Keratinocyte (primary cell): ENCODE measurements around the gene ITCH. TPM values are rescaled to one million over a fixed set of nuclear protein-coding genes. Genes with fewer than 3 reads are reported as not detected.

Source experiments
- DNase-seq: peaks from one replicate; pipeline ENCODE4 v3.0.0-alpha.2; 2011; ENCODE audit warnings: low read depth, missing footprints, low spot score
- FAIRE-seq: peaks from 2 replicates; lab custom pipeline; 2011; peaks lifted over from hg19 to GRCh38; lab: Jason Lieb, UNC
- H2AFZ ChIP-seq: 2 replicates; pipeline ENCODE4 v1.6.0; 2012; ENCODE audit warnings: low read length, control low read depth, inconsistent platforms; ENCODE audit not compliant: control insufficient read depth
- H3K27ac ChIP-seq: 2 replicates; pipeline ENCODE4 v1.5.1; 2011; ENCODE audit warnings: low read length; ENCODE audit not compliant: control insufficient read depth, insufficient read depth
- H3K27me3 ChIP-seq: 3 replicates; pipeline ENCODE4 v1.6.0; 2011; ENCODE audit warnings: low read length; ENCODE audit not compliant: control insufficient read depth, insufficient read depth; ENCODE audit errors: extremely low read depth
- H3K36me3 ChIP-seq, 2 experiments: 2 replicates in 1 of 2; 3 replicates in 1 of 2; pipeline ENCODE4 v1.5.1; 2011; ENCODE audit warnings: low read length in 2 of 2, mild to moderate bottlenecking in 1 of 2; ENCODE audit not compliant: control insufficient read depth in 2 of 2, insufficient read depth in 2 of 2; ENCODE audit errors: extremely low read depth in 1 of 2
- H3K4me1 ChIP-seq: 3 replicates; pipeline ENCODE4 v1.5.1; 2011; ENCODE audit warnings: low read length; ENCODE audit not compliant: control insufficient read depth, insufficient read depth; ENCODE audit errors: extremely low read depth
- H3K4me2 ChIP-seq: 3 replicates; pipeline ENCODE4 v1.6.0; 2011; ENCODE audit warnings: low read depth, low read length; ENCODE audit not compliant: control insufficient read depth, insufficient read depth; ENCODE audit errors: extremely low read depth
- H3K4me3 ChIP-seq, 3 experiments: fragments of 200-600 bp in 1 of 3; sonication (generic) in 1 of 3; 2 replicates in 2 of 3; 3 replicates in 1 of 3; pipeline ENCODE4 v1.5.1; 2011 to 2016; ENCODE audit warnings: low read length in 3 of 3, mild to moderate bottlenecking in 3 of 3, control low read depth in 2 of 3, inconsistent platforms in 1 of 3, low read depth in 1 of 3, mixed read lengths in 1 of 3, mixed run types in 1 of 3, moderate library complexity in 1 of 3; ENCODE audit not compliant: control insufficient read depth in 2 of 3, insufficient read depth in 2 of 3; ENCODE audit errors: extremely low read depth in 1 of 3
- H3K79me2 ChIP-seq: 2 replicates; pipeline ENCODE4 v1.6.0; 2012; ENCODE audit warnings: low read length; ENCODE audit not compliant: control insufficient read depth, insufficient read depth
- H3K9ac ChIP-seq: 3 replicates; pipeline ENCODE4 v1.6.0; 2011; ENCODE audit warnings: low read length; ENCODE audit not compliant: control insufficient read depth, insufficient read depth; ENCODE audit errors: extremely low read depth
- H3K9me1 ChIP-seq: 3 replicates; pipeline ENCODE4 v1.6.0; 2011; ENCODE audit warnings: low read length; ENCODE audit not compliant: control insufficient read depth, insufficient read depth; ENCODE audit errors: extremely low read depth
- H3K9me3 ChIP-seq: 2 replicates; pipeline ENCODE4 v1.5.1; 2012; ENCODE audit warnings: low read depth, low read length; ENCODE audit not compliant: control insufficient read depth
- H4K20me1 ChIP-seq: 3 replicates; pipeline ENCODE4 v1.6.0; 2011; ENCODE audit warnings: low read length; ENCODE audit not compliant: control insufficient read depth, insufficient read depth; ENCODE audit errors: extremely low read depth
- CTCF ChIP-seq, 3 experiments: IDR thresholded peaks in 1 of 3; conservative IDR thresholded peaks in 1 of 3; optimal IDR thresholded peaks in 1 of 3; 2 replicates in 2 of 3; 3 replicates in 1 of 3; pipeline versions ENCODE3 to v1.5.1; 2011; ENCODE audit warnings: low read length in 3 of 3, mild to moderate bottlenecking in 3 of 3, moderate library complexity in 2 of 3, control low read depth in 1 of 3, inconsistent platforms in 1 of 3; ENCODE audit not compliant: insufficient read depth in 2 of 3; ENCODE audit errors: extremely low read depth in 1 of 3
- EZH2 ChIP-seq: IDR thresholded peaks from one replicate; pipeline ENCODE4 v1.6.1; 2012; ENCODE audit warnings: inconsistent platforms, mild to moderate bottlenecking, low read length, moderate library complexity
- dilution Hi-C: fragments of 300-500 bp; cut with MboI; formaldehyde crosslinking; loops from one replicate; pipeline ENCODE4 v1.7.0; 2020; ENCODE audit warnings: low sequenced_read_pairs; ENCODE audit not compliant: extremely low pct_ligation_motif_present
- polyA plus RNA-seq, 5 experiments: library from polyadenylated mRNA; depleted of rRNA in 3 of 5; stranded (reverse) in 3 of 5; stranded (forward) in 1 of 5; unstranded in 1 of 5; fragments of >200 nt; gene quantifications; 1 replicate in 1 of 5; 2 replicates in 3 of 5; 3 replicates in 1 of 5; pipeline versions ENCODE4 v1.2.1 to v1.2.3, GENCODE V29; 2011 to 2012; ENCODE audit warnings: missing spikeins in 2 of 5, low read depth in 1 of 5, low replicate concordance in 1 of 5

The ITCH gene
- polyA plus RNA-seq, 1 donor (not counting 4 experiments of a cell fraction or from before 2014, with no cell fraction given), result 42.5 TPM

- no peak for FAIRE-seq
- Histone ChIP-seq H4K20me1 (no peaks in the 10 kb centered on the region), H3K36me3 (peaks cover 11 to 47% of the 10 kb centered on the region in 2 experiments)
Observed at GRCh38 chr20:34368547-34368946, 5.5 kb downstream of the ITCH start.

GRCh38 chr20:34369265-34369664 is 6.2 kb downstream of the ITCH start:
- H3K4me2 ChIP-seq, result peak overlapping the region; percentile 45
- peaks cover 11 to 50% of the 10 kb centered on the region in 2 experiments for H3K36me3 ChIP-seq
- H3K4me1 ChIP-seq, result peaks cover 42% of the 10 kb centered on the region
- H3K79me2 ChIP-seq, result peaks cover 94% of the 10 kb centered on the region
- H4K20me1 ChIP-seq, result no peaks in the 10 kb centered on the region
- no peaks in the 10 kb centered on the region for H3K27me3 ChIP-seq
- H2AFZ ChIP-seq, result no peak overlapping the region
- H3K9me1 ChIP-seq, result no peaks in the 10 kb centered on the region
- H3K9ac ChIP-seq, result no peak overlapping the region
- dilution Hi-C loops, result no loop called here
- H3K27ac ChIP-seq, result peak overlapping the region; percentile 24
- FAIRE-seq, result peak; percentile 85
- H3K9me3 ChIP-seq, result no peaks in the 10 kb centered on the region
- TF ChIP-seq CTCF (optimal IDR thresholded peaks at IDR 0.05 in 1 of 3, IDR thresholded peaks at IDR 0.05 in 1 of 3, conservative IDR thresholded peaks at IDR 0.05 in 1 of 3; ENCODE audit: extremely low read depth in 1 of 3, insufficient read depth in 2 of 3, low read length in 3 of 3), result no peak
- no peak for TF ChIP-seq EZH2
- DNase-seq, result no peak
- peak overlapping the region in 1 of 3 experiments; percentile 18 for H3K4me3 ChIP-seq

More at GRCh38 chr20:34368547-34368946, 5.5 kb downstream of the ITCH start:
- no peaks in the 10 kb centered on the region for H3K27me3 ChIP-seq
- H3K4me2 ChIP-seq, result peak overlapping the region; percentile 45
- peaks cover 94% of the 10 kb centered on the region for H3K79me2 ChIP-seq
- H3K9me3 ChIP-seq, result no peaks in the 10 kb centered on the region
- H3K27ac ChIP-seq, result peak overlapping the region; percentile 42
- no peak overlapping the region for H2AFZ ChIP-seq
- no peak for DNase-seq
- peaks cover 44% of the 10 kb centered on the region for H3K4me1 ChIP-seq
- dilution Hi-C loops, result no loop called here
- no peaks in the 10 kb centered on the region for H3K9me1 ChIP-seq
- no peak overlapping the region for H3K4me3 ChIP-seq
- TF ChIP-seq CTCF (optimal IDR thresholded peaks at IDR 0.05 in 1 of 3, IDR thresholded peaks at IDR 0.05 in 1 of 3, conservative IDR thresholded peaks at IDR 0.05 in 1 of 3; ENCODE audit: extremely low read depth in 1 of 3, insufficient read depth in 2 of 3, low read length in 3 of 3) (no peak), EZH2 (no peak)
- H3K9ac ChIP-seq, result no peak overlapping the region
